Activated CD8-positive, alpha-beta memory T cell treated with anti-CD3 and anti-CD28 coated beads for 24 hours (primary cell): ENCODE results near the gene MED14.

Experiments
- DNase-seq: peaks from one replicate; pipeline ENCODE4 v3.0.0-alpha.2; 2020

The MED14 gene

DNA sequence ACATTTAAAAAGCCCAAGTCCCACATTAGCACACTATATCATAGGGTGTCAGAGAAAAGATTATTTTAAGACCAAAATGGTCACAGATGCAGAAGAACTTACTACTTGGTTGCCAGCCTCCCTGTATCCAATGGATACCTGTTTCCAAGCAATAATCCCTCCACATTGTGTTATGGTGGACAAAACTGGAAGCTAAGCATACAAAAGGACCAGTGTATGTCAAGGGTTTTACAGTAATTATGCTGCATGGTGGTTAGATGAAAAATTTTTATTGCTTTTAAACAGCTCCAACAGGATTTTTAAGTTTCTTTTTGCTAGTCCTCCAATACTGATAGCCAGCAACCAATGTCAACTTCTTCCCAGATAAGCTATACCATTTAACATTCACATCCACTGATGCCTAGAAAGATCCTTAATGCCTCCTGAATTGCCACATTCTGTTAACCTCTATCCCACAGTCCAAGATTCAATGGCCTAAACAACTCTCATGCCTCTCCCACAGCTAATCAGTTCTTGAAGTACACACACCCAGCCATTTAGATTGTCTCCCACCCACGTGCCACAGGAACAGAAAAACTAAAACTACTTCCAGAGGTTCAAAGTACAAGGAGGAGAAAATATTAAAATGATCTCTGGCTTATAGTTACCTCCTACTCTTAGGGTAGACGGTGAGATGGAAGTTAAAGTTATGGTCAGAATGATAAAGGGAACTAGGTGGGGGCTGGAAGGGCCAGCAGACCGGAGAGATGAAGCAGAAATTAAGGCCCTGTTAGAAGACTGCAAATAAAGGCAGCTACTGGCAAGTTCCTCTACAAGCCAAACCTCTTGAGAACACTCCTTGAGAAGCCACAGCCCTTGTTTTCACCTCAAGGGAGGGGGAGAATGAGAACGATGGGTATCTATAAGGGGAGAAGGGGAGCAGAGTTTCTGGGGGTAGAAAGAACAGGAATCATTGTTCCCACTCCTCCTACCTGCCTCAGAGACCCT, 5.5 kb downstream of the MED14 start:
- no peak for DNase-seq

- no peak for DNase-seq
Observed at GRCh38 chrX:40727581-40728252, 7.6 kb downstream of the MED14 start.

DNA sequence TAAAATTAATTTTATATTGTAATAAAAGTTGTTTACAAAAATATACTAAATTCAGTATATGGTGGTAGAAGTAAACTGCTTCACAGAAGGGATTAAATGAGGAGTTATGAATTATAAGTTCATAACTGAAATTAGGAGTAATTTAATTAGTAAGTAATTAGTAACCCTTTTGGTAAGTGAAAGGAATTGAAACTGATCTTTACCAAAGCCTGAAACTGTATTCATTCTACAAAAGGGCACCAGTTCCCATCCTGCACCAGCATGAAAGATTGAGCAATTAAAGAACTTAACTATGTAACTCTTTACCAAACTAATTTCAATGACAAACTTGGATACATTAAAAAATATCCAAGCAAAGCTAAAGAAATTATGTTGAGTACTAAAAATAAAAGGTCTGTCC, 8.2 kb downstream of the MED14 start:
- DNase-seq, result no peak

DNA sequence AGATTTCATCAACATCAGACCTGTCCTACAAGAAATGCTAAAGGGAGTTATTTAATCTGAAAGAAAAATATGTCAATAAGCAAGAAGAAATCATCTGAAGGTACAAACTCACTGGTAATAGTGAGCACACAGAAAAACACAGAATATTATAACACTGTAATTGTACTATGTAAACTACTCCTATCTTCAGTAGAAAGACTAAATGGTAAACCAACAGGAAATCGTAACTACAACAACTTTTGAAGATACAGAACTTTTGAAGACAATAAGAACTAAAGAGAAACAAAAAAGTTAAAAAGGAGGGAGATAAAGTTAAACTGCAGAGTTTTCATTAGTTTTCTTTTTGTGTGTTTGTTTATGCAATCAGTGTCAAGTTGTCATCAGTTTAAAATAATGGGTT, 12.4 kb downstream of the MED14 start:
- no peak for DNase-seq

- no peak for DNase-seq
Observed at GRCh38 chrX:40721489-40722106, 13.7 kb downstream of the MED14 start.

DNA sequence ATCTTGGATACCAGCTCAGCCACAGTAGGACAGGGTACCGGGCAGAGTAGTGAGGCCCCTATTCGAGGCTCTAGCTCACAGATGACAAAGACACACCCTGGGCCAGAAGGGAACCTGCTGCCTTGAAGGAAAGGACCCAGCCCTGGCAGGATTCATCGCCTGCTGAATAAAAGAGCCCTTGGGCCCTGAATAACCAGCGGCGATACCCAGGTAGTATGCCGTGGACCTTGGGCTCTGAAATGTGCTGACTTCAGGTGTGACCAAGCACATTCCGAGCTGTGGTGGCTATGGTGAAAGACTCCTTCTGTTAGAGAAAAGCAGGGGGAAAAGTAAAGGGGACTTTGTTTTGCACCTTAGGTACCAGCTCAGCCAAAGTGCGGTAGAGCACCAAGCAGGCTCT, 14.6 kb downstream of the MED14 start:
- no peak for DNase-seq

DNA sequence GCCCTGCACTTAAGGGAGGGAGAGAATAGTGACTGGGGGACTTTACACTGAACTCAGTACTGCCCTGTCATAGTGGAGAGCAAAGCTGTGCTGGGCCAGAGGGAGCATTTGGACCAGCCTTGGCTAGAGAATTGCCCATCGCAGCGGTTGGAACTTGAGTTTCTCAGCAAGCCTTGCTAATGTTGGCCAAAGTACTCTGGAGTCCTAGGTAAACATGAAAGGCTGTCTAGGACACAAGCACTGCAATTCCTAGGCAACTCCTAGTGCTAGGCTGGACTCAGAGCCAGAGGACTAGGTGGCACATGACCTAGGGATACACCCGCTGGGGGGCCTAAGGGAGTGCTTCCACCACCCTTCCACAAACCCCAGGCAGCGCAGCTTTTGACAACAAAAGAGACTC, 15.0 kb downstream of the MED14 start:
- no peak for DNase-seq

DNA sequence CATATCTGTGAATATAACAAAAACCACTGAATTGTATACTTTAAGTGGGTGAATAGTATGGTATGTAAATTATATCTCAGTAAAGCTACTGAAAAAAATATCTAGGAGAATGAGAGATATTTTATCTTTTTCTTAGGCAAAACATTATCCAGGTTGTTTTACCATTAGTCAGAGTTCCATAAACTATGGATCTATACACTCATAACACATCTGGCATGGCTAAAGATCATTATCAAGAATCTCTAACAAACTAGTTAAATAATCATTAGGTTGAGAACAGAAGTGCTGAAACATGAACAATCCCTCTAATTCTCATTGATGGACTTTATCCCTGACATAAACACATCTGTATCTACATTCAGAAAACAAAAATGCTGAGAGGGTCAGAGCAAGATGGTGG, 15.6 kb downstream of the MED14 start:
- no peak for DNase-seq

GRCh38 chrX:40719218-40719617, 16.1 kb downstream of the MED14 start:
- no peak for DNase-seq

- DNase-seq, result no peak
Observed at GRCh38 chrX:40709395-40709794, 25.9 kb downstream of the MED14 start.

GRCh38 chrX:40705658-40706312, 29.6 kb downstream of the MED14 start:
- DNase-seq, result no peak

DNA sequence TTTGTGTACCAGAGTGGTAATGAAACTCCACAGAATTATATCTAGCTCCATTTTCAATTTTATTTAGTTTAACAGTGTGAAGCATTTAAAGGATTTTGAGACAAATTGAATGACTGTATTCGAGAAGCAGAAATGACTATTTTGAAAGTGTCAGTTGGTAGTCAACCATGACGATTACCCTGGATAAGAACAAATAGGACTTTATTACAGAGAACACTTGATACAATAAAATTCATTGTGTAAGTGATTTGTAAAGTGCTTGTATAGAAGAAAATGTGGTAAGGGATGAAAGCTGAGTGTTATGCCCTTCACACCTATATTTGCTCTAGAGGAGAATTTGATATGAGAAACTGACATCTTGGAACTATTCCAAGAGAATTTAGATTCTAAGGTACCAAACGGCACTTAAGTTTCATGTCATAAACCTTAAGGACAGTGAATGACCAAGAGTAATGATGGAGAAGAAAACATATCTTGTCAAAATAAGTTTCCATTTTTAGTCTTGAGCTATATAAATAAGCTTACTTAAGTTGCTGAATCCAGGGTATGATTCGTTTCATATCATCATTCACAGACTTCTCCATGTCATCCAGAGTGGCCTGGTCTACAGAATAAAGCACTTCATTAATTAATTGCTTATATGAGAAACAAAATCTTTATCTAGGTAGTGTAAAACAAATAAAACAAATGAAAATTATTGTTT, 34.6 kb downstream of the MED14 start:
- DNase-seq, result no peak

- DNase-seq, result no peak
Observed at GRCh38 chrX:40698851-40699250, 36.5 kb downstream of the MED14 start.

DNA sequence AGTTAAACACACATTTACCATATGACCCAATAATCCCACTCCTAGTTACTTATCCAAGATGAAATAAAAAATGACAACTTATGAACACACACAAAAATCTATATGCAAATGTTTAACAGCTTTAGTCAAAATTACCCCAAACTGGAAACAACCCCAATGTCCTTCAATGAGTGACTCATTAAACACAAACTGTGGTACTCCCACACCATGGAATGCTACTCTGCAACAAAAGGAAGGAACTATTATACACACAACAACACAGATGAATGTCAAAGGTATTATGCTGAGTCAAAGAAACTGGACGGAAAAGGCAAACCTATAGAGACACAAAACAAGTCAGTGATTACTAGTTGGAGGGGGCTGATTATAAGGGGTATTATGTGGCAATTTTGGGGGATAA, 40.5 kb downstream of the MED14 start:
- DNase-seq, result no peak

DNA sequence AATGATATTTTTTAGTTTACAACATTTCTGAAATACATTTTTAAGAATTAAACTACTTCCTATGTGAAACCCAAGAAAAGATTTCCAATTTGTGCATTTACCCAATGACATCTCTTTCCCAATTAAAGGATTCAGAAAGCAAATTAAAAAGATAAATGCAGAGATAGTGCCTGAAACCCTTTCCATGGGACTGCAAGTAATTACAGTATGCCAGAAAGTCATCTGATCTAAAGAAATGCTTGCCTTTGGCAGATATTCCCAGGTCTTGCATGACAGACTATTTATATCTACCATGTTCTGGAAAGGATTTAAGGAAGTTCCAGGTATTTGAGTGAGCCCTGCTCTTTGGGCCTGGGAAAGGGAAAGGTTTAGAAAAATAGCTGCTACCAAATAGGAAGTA, 46.4 kb downstream of the MED14 start:
- no peak for DNase-seq

GRCh38 chrX:40687169-40687568, 48.2 kb downstream of the MED14 start:
- DNase-seq, result no peak

DNA sequence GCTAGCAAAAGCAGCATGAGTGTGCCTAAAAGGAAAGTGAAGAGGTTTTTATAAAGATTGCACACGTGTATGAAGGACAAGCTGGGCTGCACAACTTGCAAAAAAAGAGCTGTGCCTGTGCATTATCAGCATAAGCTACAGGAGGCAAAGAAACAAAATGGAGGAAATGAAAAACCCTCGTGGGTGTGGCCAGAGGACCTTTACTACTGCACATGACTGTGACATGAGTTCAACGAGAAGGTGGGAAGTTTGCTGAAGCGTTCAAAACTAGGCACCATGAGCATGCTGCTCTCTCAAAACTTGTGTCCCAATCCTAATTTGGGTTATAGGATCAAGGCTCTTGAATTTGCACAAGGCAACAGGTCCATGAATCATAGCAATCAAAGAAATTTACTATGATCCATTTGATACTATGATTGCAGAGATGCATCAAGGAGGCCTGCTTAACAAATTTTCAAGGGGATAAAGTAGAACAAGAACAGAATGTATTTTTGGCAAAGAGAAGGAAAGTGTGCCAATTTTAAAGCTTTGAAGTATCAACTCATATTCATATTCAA, 49.9 kb downstream of the MED14 start:
- no peak for DNase-seq

DNA sequence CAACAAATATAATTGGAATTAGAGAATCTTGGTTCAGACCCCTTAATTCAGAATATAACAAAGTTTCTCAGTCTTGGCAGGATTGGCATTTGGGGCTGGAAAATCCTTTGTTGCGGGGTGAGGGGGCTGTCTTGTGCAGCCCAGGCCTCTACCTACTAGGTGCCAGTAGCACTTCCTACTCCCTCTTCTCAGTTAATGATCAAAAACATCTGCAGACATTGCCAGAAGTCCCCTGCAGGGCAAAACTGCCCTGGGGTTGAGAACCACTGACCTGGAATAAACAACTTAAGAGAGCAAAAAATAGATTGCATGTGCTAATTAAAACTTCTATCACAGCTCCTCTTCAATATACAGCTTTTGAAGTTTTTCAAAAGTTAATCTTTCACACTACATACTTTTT, 51.2 kb downstream of the MED14 start:
- no peak for DNase-seq

DNA sequence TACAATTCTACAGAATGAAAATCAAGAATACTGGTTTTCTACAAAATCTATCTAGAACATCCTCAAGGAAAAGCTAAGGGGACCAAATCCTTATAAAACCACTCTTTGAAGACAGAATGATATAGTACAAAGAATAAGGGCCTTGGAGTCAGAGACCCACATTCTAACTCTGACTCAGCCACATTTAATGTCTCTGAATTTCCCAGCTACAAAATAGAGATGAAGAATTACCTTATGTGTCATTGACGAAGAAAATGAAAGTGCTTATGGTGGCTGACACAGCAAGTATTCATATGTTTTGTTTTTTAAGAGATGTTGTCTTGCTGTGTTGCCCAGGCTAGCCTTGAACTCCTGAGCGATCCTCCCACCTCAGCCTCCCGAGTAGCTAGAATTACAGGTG, 52.1 kb downstream of the MED14 start:
- no peak for DNase-seq

DNA sequence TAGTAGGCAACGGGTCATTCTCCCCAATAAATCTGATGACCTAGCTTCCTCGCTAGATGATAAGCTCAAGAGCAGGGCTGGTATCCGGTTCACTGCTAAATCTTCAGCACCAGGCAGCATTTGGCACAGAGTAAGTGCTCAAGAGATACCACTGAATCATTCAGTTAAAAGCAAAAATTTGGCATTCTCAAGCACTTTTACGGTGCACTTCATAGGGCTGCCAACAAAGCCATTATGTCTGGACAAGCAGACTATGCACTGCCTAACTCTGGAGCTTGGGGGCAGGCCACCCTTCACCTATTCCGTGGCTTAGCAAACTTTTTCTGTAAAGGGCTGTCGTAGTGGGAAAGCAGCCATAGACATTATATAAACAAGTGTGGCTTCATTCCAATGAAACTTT, 64.2 kb downstream of the MED14 start:
- no peak for DNase-seq

DNA sequence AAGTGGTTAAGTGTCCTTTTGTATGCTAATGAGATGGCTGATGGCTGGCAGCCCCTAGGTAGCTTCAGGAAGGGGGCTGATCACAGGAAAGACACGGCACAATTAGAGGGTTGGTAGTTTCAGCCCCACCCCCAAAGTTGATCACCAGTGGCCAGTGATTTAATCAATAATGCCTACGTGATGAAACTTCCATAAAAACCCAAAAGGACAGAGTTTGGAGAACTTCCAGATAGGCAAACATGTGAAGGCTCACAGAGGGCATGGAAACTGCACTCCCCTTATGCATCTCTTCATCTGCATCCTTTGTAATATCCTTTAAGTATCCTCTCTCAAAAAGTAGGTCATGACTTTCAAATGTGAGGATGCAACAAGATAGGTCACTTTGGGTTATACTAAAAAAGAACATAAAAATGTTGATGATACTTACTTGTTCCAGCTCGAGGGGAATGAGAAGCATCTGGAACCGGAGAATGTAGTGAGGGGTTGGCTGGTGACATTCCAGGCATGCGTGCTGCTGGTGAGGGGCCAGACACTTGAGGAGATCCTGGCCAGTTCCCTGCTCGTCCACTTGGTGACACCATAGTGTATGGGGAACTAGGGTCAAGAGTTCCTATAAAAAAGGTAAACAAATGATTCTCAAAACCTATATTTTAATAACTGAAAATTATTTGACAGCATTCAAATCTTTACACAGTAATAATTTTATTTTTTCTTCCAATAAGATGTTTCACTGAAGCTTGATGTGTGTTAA, 71.3 kb downstream of the MED14 start:
- DNase-seq, result no peak
